Thoracic aorta (tissue), 2 donors: ENCODE data around the gene ASB6. TPM values are rescaled to one million over a fixed set of nuclear protein-coding genes. Genes with fewer than 3 reads are reported as not detected.

Experiments
- ATAC-seq: fragments of 150-250 bp; one replicate; pipeline ENCODE4 v1.8.0; 2017; ENCODE audit warnings: low read depth; ENCODE audit not compliant: insufficient number of reproducible peaks, low FRiP score
- DNase-seq: peaks from one replicate; pipeline ENCODE4 v3.0.0-alpha.2; 2020; ENCODE audit warnings: low spot score
- H3K27ac ChIP-seq, 2 donors: fragments of 200-600 bp; sonication (generic); 1 replicate in 1 of 2; 2 replicates in 1 of 2; pipeline ENCODE4 v1.5.1; 2016; ENCODE audit warnings: mild to moderate bottlenecking in 2 of 2, moderate library complexity in 2 of 2
- H3K27me3 ChIP-seq: fragments of 200-600 bp; sonication (generic); replicated peaks from 2 replicates; pipeline ENCODE4 v1.6.0; 2016; ENCODE audit warnings: mild to moderate bottlenecking; ENCODE audit not compliant: insufficient read depth
- H3K36me3 ChIP-seq: fragments of 200-600 bp; sonication (generic); one replicate; pipeline ENCODE4 v1.5.1; 2016
- H3K4me1 ChIP-seq, 2 donors: fragments of 200-600 bp; sonication (generic); 1 replicate in 1 of 2; 2 replicates in 1 of 2; pipeline versions ENCODE4 v1.5.1 to v1.6.0; 2016; ENCODE audit warnings: low read depth in 2 of 2, mild to moderate bottlenecking in 1 of 2; ENCODE audit not compliant: control insufficient read depth in 1 of 2
- H3K4me3 ChIP-seq: fragments of 200-600 bp; sonication (generic); 2 replicates; pipeline ENCODE4 v1.5.1; 2016; ENCODE audit warnings: mild to moderate bottlenecking
- H3K9me3 ChIP-seq: fragments of 200-600 bp; sonication (generic); 2 replicates; pipeline ENCODE4 v1.5.1; 2016
- total RNA-seq, 2 donors: library from RNA; depleted of rRNA; stranded (reverse); fragments of >200 nt; gene quantifications; one replicate each; pipeline versions ENCODE4 v1.1.0 to v1.2.3, GENCODE V29; 2016
- TF ChIP-seq, protein P1 (sequence below): fragments of 200-600 bp; sonication (generic); IDR thresholded peaks from one replicate; pipeline ENCODE4 v1.5.1; 2019; ENCODE audit warnings: antibody characterized with exemption

Gene ASB6
- total RNA-seq, 2 donors from 2014 or later: 23.0 to 31.0 TPM

DNA sequence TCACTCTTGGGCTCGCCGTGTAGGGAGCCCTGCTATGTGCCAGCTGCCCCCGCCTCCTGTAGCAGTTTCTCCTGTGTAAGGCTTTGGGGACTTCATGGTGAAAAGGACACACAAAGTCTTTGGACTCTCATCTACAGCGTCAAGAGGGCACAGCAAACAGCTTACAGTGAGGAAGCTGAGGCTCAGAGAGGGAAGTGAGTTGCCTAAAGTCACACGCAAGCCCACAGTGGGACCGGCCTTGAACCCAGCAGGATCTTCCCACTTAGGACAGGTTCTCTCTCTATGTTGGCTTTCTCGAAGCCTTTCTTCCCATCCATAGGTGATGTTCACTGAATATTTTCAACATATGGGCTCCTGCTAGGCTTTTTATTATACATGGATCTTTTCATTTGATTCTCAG, 13.7 kb upstream of the ASB6 start:
- no peak for ATAC-seq
- H3K36me3 ChIP-seq: no peaks in the 10 kb centered on the region
- DNase-seq: no peak
- H3K27me3 ChIP-seq: no peaks in the 10 kb centered on the region
- H3K27ac ChIP-seq: no peak overlapping the region
- H3K9me3 ChIP-seq: no peaks in the 10 kb centered on the region
- H3K4me1 ChIP-seq: peaks cover 0 to 3% of the 10 kb centered on the region in 2 donors
- H3K4me3 ChIP-seq: no peak overlapping the region
- TF ChIP-seq, protein P1, sequence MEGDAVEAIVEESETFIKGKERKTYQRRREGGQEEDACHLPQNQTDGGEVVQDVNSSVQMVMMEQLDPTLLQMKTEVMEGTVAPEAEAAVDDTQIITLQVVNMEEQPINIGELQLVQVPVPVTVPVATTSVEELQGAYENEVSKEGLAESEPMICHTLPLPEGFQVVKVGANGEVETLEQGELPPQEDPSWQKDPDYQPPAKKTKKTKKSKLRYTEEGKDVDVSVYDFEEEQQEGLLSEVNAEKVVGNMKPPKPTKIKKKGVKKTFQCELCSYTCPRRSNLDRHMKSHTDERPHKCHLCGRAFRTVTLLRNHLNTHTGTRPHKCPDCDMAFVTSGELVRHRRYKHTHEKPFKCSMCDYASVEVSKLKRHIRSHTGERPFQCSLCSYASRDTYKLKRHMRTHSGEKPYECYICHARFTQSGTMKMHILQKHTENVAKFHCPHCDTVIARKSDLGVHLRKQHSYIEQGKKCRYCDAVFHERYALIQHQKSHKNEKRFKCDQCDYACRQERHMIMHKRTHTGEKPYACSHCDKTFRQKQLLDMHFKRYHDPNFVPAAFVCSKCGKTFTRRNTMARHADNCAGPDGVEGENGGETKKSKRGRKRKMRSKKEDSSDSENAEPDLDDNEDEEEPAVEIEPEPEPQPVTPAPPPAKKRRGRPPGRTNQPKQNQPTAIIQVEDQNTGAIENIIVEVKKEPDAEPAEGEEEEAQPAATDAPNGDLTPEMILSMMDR: no peak

DNA sequence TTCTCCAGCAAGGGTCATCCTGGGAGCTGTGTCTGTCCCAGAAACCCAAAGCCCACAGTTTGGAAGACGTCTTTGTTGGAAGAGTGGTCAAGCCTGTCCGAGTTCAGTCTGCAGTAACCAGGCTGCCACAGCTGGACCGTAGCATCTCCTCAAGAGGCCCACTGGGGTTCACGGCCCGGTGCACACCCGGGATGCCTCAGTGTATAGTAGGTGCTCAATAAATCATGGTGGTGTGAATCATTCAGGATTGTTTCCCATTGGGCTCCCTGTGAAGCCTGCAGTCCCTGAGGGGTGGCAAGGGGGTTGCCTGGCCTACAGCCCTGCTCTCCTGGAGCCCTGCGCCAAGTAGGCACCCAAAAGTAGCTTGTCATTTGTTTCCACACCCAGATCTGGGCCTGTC, 13.2 kb upstream of the ASB6 start:
- no peak for ATAC-seq
- no peak overlapping the region for H3K4me3 ChIP-seq
- H3K36me3 ChIP-seq: no peaks in the 10 kb centered on the region
- TF ChIP-seq, protein P1: no peak
- H3K27ac ChIP-seq: no peak overlapping the region
- H3K27me3 ChIP-seq: no peaks in the 10 kb centered on the region
- H3K4me1 ChIP-seq: peaks cover 0 to 8% of the 10 kb centered on the region in 2 donors
- no peak for DNase-seq
- H3K9me3 ChIP-seq: no peaks in the 10 kb centered on the region

DNA sequence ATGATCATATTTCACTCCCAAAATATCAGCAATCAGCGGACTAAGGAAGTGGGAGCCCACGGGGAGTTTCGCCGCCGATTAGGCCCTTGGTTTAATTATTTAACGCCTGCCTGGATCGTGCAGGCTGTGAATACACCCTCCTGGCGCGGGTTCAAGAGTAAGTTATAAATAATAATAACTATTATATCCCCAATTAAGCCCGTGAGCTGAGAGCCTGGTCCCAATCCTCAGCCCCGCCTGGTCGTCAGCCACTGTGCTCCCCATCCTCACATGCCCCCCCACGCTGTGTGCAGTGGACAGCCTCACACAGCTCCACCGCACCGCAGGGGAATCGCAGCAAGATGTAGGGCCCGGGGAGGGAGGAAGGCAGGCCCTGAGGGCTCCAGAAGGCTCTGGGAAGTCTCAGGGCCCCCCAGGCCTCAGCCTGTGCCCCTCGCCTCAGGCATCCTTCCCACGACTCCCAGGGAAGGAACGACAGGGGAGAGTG, 12.6 kb upstream of the ASB6 start:
- ATAC-seq (no peak), DNase-seq (no peak)
- Histone ChIP-seq H3K36me3 (no peaks in the 10 kb centered on the region), H3K4me3 (no peak overlapping the region), H3K4me1 (peaks cover 0 to 14% of the 10 kb centered on the region in 2 donors), H3K9me3 (no peaks in the 10 kb centered on the region), H3K27ac (no peak overlapping the region), H3K27me3 (no peaks in the 10 kb centered on the region)
- TF ChIP-seq, protein P1: no peak

DNA sequence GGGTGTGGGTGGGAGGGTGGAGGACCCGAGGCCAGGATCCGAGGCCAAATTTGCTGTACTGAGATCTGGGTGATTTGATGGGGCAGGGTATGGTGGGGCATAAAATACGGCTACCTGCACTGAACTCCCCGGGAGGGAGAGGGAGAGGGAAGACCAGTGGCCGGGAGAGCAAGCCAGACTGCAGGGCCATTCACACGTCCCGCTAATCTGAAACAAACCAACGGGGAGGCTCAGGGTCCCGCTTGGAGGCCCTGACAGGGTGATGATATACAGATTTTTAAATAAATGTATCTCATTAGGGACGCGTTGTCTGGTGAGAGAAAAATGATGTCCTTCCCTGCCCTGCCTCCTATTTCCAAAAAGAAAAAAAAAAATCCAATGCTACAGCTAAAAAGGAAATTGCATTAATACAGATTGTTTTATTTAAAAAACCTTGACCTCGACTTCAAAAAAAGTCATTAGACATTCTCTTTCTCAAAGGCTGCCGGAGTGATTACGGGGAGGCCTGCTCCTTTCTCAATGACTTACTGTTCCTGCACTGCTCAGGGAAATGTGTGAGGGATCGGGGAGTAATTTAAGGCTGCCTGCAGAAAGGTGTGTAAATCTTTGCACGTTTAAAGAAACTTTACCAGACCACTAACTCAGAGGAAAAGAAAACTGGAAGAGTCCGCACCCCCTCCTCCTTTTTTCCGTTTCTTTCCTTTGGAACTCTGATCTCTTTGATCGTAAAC, 12.0 kb upstream of the ASB6 start:
- Histone ChIP-seq H3K36me3 (no peaks in the 10 kb centered on the region), H3K4me1 (peaks cover 1 to 19% of the 10 kb centered on the region in 2 donors), H3K9me3 (no peaks in the 10 kb centered on the region), H3K4me3 (no peak overlapping the region), H3K27me3 (no peaks in the 10 kb centered on the region), H3K27ac (no peak overlapping the region)
- no peak for DNase-seq
- TF ChIP-seq, protein P1: no peak
- ATAC-seq: no peak

DNA sequence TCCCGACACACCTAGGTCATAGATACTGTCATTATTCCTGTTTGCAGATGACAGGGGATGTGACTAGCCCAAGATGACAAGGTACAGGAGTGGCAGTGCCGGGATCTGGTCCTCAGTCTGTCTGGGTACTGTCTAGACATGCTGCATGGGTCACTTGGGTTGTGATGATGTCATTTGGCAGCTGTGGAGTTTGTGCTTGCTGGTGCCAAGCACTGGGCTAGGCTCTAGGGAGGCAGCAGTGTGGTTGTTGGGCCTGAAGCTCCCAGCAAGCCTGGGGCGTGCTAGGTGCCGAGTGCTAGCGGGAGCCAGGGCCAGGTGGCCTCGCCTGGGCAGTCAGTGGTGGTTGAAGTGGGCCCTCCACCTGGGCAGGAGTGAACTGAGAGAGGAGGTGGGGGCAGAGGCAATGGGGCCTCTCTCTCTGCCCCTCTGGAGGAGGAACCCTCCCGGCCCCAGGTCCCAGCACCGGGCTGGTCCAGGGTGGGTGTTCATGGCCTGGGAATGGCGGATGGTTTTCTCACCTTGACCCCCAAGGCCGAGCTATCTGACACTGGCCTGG, 8.8 kb upstream of the ASB6 start:
- ATAC-seq (no peak), DNase-seq (no peak)
- H3K4me3 ChIP-seq: no peak overlapping the region
- H3K27ac ChIP-seq: peak overlapping the region in 1 of 2 donors; percentile 91
- no peaks in the 10 kb centered on the region for H3K36me3 ChIP-seq
- no peaks in the 10 kb centered on the region for H3K9me3 ChIP-seq
- H3K27me3 ChIP-seq: no peaks in the 10 kb centered on the region
- H3K4me1 ChIP-seq: peaks cover 10 to 36% of the 10 kb centered on the region in 2 donors
- TF ChIP-seq, protein P1: no peak
